Measurements from ENCODE around the gene LRRN4CL. TPM values are rescaled to one million over a fixed set of nuclear protein-coding genes. Genes with fewer than 3 reads are reported as not detected.
A peak's percentile ranks its signal among the peaks of the same experiment; 100 is the strongest.

Gene LRRN4CL
- total RNA-seq, 1 donor, result 13.8 TPM

DNA sequence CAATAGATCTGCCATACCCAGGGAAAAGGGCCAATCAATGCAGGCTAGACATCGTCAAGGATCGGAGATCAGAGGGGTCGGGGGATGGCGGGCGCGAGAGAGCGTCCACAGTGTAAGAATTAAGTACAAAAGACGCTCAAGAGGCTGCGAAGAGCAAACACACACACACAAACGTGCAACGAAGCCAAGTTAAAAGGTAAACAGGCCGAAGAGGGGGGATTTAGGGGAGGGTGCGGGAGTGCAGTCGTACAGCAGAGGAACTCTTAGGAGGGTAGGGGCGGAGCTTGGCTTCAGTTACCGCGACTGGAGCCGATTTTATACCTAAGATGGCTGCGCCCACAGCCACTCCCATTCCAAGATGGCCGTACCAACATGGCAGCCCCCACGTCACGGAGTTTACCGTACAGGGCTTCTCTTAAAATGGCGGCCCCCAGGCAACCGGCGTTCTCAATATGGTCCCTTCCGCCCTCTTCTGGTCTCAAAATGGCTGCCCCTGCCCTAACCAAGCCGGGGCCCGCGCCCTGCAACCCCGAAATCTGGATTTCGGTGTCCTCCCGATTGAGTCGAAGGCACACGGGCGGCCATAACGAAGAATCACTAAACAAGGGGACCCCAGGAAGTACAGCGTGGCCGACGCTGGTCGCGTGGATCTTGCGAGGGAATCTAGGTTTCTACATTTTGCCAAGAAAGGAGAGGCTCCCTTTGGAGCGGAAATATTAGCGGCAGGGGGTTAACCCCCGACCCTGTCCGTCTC, 20.1 kb upstream of the LRRN4CL start:
- Histone ChIP-seq H2AFZ (ENCODE audit: low read length) (peak overlapping the region; percentile 92), H3K9me3 (ENCODE audit: low read depth, low read length) (no peaks in the 10 kb centered on the region), H3K27ac (ENCODE audit: low read depth, low read length) (peak overlapping the region; percentile 86), H3K79me2 (ENCODE audit: insufficient read depth, low read length) (peaks cover 15% of the 10 kb centered on the region), H3K4me3 (ENCODE audit: insufficient read depth, low read length) (peak overlapping the region; percentile 82), H3K4me1 (ENCODE audit: insufficient read depth, low read length) (peaks cover 29% of the 10 kb centered on the region), H3K36me3 (ENCODE audit: insufficient read depth, low read length) (peaks cover 38% of the 10 kb centered on the region), H3K27me3 (ENCODE audit: insufficient read depth, low read length) (no peaks in the 10 kb centered on the region), H4K20me1 (ENCODE audit: insufficient read depth, low read length) (no peaks in the 10 kb centered on the region), H3K4me2 (ENCODE audit: insufficient read depth, low read length) (peak overlapping the region; percentile 98)
- DNase-seq (ENCODE audit: insufficient read length, low spot score, missing footprints), result peak; percentile 97
- no peak for TF ChIP-seq CTCF (IDR thresholded peaks at IDR 0.05; ENCODE audit: extremely low read depth, low read depth, low read length)

DNA sequence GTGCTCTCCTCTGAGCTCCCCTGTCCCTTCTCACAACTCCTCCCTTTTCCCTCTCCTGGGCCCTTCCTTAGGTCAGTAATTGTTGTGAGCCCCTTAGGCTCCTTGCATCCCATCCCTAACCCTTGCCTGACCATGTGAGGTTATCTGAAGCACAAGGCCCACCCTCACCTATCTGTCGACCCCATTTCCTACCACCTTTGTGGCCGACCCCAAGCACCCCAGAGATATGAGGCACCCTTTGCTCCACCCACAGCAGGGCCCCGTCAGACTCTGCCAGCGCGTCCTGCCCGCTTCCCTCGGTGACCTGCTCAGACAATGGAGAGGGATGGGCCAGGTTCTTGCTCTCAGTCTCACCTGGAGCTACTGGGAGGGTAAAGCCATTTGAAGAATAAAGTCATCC, 19.5 kb upstream of the LRRN4CL start:
- peaks cover 13% of the 10 kb centered on the region for H3K79me2 ChIP-seq (ENCODE audit: insufficient read depth, low read length)
- H3K27me3 ChIP-seq (ENCODE audit: insufficient read depth, low read length), result no peaks in the 10 kb centered on the region
- no peaks in the 10 kb centered on the region for H3K9me3 ChIP-seq (ENCODE audit: low read depth, low read length)
- H3K4me3 ChIP-seq (ENCODE audit: insufficient read depth, low read length), result peak overlapping the region; percentile 82
- H3K36me3 ChIP-seq (ENCODE audit: insufficient read depth, low read length), result peaks cover 35% of the 10 kb centered on the region
- H4K20me1 ChIP-seq (ENCODE audit: insufficient read depth, low read length), result no peaks in the 10 kb centered on the region
- H2AFZ ChIP-seq (ENCODE audit: low read length), result peak overlapping the region; percentile 92
- H3K4me1 ChIP-seq (ENCODE audit: insufficient read depth, low read length), result peaks cover 29% of the 10 kb centered on the region
- TF ChIP-seq CTCF (IDR thresholded peaks at IDR 0.05; ENCODE audit: extremely low read depth, low read depth, low read length), result no peak
- no peak for DNase-seq (ENCODE audit: insufficient read length, low spot score, missing footprints)
- peak overlapping the region; percentile 98 for H3K4me2 ChIP-seq (ENCODE audit: insufficient read depth, low read length)
- H3K27ac ChIP-seq (ENCODE audit: low read depth, low read length), result peak overlapping the region; percentile 86

DNA sequence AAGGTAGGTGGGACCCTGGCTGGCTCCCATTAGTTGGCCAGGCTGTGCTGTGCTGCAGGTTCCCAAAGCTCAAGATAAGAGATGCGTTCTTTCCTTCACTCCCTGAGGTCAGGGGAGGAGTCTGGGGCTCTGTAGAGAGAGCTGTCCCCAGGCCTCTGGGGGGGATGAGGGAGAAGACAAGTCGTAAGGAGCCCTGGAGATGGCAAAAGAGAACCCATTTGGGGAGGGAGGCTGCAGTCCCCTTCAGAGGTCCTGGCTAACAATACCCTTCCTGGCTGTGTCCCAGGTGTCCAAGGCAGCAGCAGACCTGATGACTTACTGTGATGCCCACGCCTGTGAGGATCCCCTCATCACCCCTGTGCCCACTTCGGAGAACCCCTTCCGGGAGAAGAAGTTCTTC, 19.1 kb upstream of the LRRN4CL start:
- H3K36me3 ChIP-seq (ENCODE audit: insufficient read depth, low read length), result peaks cover 31% of the 10 kb centered on the region

More for the DNA sequence above, 19.1 kb upstream of the LRRN4CL start:
- peaks cover 29% of the 10 kb centered on the region for H3K4me1 ChIP-seq (ENCODE audit: insufficient read depth, low read length)
- no peak overlapping the region for H2AFZ ChIP-seq (ENCODE audit: low read length)
- TF ChIP-seq CTCF (IDR thresholded peaks at IDR 0.05; ENCODE audit: extremely low read depth, low read depth, low read length), result no peak
- no peaks in the 10 kb centered on the region for H3K27me3 ChIP-seq (ENCODE audit: insufficient read depth, low read length)
- peak; percentile 35 for DNase-seq (ENCODE audit: insufficient read length, low spot score, missing footprints)
- peak overlapping the region; percentile 86 for H3K27ac ChIP-seq (ENCODE audit: low read depth, low read length)
- peak overlapping the region; percentile 82 for H3K4me3 ChIP-seq (ENCODE audit: insufficient read depth, low read length)
- H3K79me2 ChIP-seq (ENCODE audit: insufficient read depth, low read length), result peaks cover 13% of the 10 kb centered on the region
- H3K4me2 ChIP-seq (ENCODE audit: insufficient read depth, low read length), result peak overlapping the region; percentile 98
- H3K9me3 ChIP-seq (ENCODE audit: low read depth, low read length), result no peaks in the 10 kb centered on the region
- H4K20me1 ChIP-seq (ENCODE audit: insufficient read depth, low read length), result no peaks in the 10 kb centered on the region

Data from osteoblast (primary cell).